GM10248 (cell line): ENCODE measurements around the gene LRRFIP1.
A peak's percentile ranks its signal among the peaks of the same experiment; 100 is the strongest.
"Not testable (repeated sequence)": the region's sequence is repeated elsewhere in the genome, so short reads cannot be mapped to it uniquely, and the experiment has no call there.

ENCODE experiments used
- CTCF ChIA-PET: fragments of 300-600 bp; sonication (Branson Sonifier 250); formaldehyde crosslinking; extraction: SDS; loops from one replicate; lab custom pipeline; 2021; ENCODE audit warnings: antibody characterized with exemption; lab: Yijun Ruan, JAX
- POLR2A ChIA-PET: fragments of 350-650 bp; sonication (Branson Sonifier 250); formaldehyde crosslinking; extraction: SDS; loops from one replicate; lab custom pipeline; 2020; ENCODE audit warnings: antibody characterized with exemption; lab: Yijun Ruan, JAX
- DNase-seq: peaks from one replicate; pipeline ENCODE4 v3.0.0; 2012; ENCODE audit errors: extremely low spot score
- CTCF ChIP-seq: IDR thresholded peaks from 2 replicates; pipeline ENCODE4 v1.5.1; 2012; ENCODE audit warnings: mild to moderate bottlenecking, low read depth; ENCODE audit errors: extremely low read depth, missing control alignments, control extremely low read depth

Gene LRRFIP1

GRCh38 chr2:237686659-237687136, 59.3 kb downstream of the LRRFIP1 start:
- CTCF ChIA-PET, result interaction anchor here (1.1 to 9.4 kb wide), 4 partner anchors 9 to 58 kb away, joined by 4 to 120 read pairs (median 5); no protein-coding TSS in a partner anchor
- POLR2A ChIA-PET, result no interaction called here
- TF ChIP-seq CTCF, result peak; percentile 31
- no peak for DNase-seq

GRCh38 chr2:237688081-237688480, 60.7 kb downstream of the LRRFIP1 start:
- CTCF ChIA-PET, result interaction anchor here (1.4 to 9.4 kb wide), 3 partner anchors 9 to 57 kb away, joined by 3 to 120 read pairs (median 32); no protein-coding TSS in a partner anchor
- DNase-seq, result no peak
- POLR2A ChIA-PET, result interaction anchor here (0.7 to 0.8 kb wide), 2 partner anchors 15 to 71 kb away, joined by 3 to 4 read pairs; no protein-coding TSS in a partner anchor
- no peak for TF ChIP-seq CTCF

- CTCF ChIA-PET, result interaction anchor here (1.4 to 9.4 kb wide), 4 partner anchors 9 to 56 kb away, joined by 3 to 120 read pairs (median 18); no protein-coding TSS in a partner anchor
- POLR2A ChIA-PET, DNase-seq: not testable (repeated sequence)
Observed at GRCh38 chr2:237688541-237688940, 61.2 kb downstream of the LRRFIP1 start.

GRCh38 chr2:237689336-237690131, 62.1 kb downstream of the LRRFIP1 start:
- ChIA-PET CTCF (interaction anchor here (1.1 to 9.4 kb wide), 5 partner anchors 10 to 85 kb away, joined by 3 to 120 read pairs (median 4); no protein-coding TSS in a partner anchor), POLR2A (no interaction called here)
- no peak for DNase-seq
- TF ChIP-seq CTCF, result no peak

GRCh38 chr2:237691029-237691907, 63.9 kb downstream of the LRRFIP1 start:
- no peak for DNase-seq
- CTCF ChIA-PET, result interaction anchor here (0.7 to 9.4 kb wide), 4 partner anchors 9 to 54 kb away, joined by 3 to 120 read pairs (median 18); no protein-coding TSS in a partner anchor
- no peak for TF ChIP-seq CTCF
- POLR2A ChIA-PET, result interaction anchor here (1.0 kb wide), 1 partner anchor 9 kb away, joined by 11 read pairs; no protein-coding TSS in a partner anchor

GRCh38 chr2:237691908-237692600, 64.7 kb downstream of the LRRFIP1 start:
- ChIA-PET CTCF (interaction anchor here (0.8 to 9.4 kb wide), 5 partner anchors 8 to 53 kb away, joined by 3 to 120 read pairs (median 3); no protein-coding TSS in a partner anchor), POLR2A (interaction anchor here (1.0 to 1.3 kb wide), 2 partner anchors 9 kb away, joined by 8 to 11 read pairs; no protein-coding TSS in a partner anchor)
- TF ChIP-seq CTCF, result no peak
- DNase-seq, result peak; percentile 96
